HG03135 (cell line): ENCODE measurements around the gene UAP1L1.
A peak's percentile ranks its signal among the peaks of the same experiment; 100 is the strongest.

ENCODE experiments used
- ATAC-seq: cut with Tn5 transposase; IDR thresholded peaks from one replicate; pipeline ENCODE4 v1.9.1; 2021; ENCODE audit warnings: mild to moderate bottlenecking, moderate library complexity; ENCODE audit not compliant: unreplicated experiment

The UAP1L1 gene

DNA sequence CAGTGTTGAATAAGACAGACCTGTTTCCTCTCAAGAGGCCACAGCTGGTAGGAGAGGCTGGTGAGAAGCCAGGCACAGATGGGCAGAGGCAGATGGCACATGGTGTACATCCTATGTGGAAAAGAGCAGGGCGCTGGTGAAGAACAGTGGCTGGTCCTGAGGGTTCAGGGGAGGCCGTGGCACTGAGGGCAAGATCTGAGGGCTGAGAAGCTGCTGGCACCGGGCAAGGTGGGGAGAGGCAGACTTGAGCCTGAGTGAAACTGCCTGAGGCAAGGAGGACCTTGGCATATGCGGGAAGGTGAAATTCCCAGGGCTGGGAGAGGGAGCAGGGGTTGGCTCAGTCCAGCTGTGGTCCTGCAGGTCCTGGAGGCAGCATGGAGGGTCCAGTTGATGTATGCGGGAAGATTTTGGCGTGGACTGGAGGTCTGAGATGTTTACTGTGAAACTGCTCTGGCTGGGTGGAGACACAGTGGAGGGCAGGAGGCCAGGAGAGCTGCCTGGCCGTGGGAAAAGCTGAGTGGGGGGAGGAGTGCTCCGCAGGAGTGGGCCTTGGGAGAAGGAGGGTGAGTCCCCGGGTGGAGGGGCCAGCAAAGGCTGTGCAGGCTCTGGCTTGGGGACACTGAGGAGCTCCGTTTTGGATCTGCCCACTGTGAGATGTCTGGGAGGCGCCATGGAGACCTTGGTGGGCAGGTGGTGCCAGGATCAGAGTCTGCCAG is 12.1 kb downstream of the UAP1L1 start:
- ATAC-seq: no peak

GRCh38 chr9:137095664-137096517 is 18.6 kb downstream of the UAP1L1 start:
- ATAC-seq: peak; percentile 74

DNA sequence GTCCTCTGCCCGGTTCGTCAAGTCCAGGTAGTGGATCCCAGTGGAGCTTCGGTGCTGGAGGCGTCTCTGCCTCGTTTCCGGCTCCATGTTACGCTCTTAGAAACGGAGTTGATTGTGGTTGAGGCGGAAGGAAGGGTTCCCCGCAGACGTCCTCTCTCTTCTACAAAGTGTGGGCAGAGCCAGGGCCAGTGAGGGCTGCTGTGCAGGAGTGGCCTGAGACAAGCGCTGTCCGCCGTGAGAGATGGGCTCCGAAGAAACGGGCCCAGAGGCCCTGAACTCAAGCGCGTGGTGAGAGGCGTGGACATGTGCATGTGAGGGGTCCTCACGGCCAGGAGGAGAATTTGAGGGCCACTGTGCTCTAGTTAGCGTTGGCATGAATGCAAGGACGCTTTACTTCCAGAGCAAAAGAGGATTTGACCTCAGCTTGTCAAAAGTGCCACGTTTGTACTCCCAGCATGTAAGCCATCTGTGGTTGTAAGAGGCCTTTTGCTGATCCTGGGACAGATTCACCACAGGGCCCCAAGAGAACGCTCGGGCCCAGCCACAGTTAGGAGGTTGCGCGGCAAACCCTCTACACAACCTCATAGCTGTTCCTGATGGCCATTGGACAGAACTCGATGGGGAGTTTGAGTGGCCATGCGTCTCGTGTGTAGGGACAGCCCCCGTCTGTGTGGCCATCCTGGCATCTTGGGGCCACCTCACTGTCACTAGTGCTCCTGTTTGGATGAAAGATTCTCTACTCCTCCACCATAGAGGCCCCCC is 19.6 kb downstream of the UAP1L1 start:
- no peak for ATAC-seq

- no peak for ATAC-seq
These were observed 20.6 kb downstream of the UAP1L1 start for GRCh38 chr9:137097761-137098462.

GRCh38 chr9:137099231-137099630 is 21.9 kb downstream of the UAP1L1 start:
- no peak for ATAC-seq

DNA sequence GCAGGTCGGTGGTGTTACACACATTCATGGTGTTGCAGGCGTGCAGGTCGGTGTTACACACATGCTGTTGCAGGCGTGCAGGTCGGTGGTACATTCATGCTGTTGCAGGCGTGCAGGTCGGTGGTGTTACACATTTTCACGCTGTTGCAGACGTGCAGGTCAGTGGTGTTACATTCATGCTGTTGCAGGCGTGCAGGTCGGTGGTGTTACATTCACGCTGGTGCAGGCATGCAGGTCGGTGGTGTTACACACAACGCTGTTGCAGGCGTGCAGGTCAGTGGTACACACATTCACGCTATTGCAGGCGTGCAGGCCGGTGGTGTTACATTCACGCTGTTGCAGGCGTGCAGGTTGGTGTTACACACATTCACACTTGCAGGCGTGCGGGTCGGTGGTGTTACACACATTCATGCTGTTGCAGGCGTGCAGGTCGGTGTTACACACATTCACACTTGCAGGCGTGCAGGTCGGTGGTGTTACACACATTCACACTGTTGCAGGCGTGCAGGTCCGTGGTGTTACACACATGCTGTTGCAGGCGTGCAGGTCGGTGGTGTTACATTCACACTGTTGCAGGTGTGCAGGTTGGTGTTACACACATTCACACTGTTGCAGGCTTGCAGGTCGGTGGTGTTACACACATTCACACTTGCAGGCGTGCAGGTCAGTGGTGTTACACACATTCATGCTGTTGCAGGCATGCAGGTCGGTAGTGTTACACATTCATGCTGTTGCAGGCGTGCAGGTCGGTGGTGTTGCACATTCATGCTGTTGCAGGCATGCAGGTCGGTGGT is 26.1 kb downstream of the UAP1L1 start:
- no peak for ATAC-seq

GRCh38 chr9:137105814-137106661 is 28.7 kb downstream of the UAP1L1 start:
- no peak for ATAC-seq

DNA sequence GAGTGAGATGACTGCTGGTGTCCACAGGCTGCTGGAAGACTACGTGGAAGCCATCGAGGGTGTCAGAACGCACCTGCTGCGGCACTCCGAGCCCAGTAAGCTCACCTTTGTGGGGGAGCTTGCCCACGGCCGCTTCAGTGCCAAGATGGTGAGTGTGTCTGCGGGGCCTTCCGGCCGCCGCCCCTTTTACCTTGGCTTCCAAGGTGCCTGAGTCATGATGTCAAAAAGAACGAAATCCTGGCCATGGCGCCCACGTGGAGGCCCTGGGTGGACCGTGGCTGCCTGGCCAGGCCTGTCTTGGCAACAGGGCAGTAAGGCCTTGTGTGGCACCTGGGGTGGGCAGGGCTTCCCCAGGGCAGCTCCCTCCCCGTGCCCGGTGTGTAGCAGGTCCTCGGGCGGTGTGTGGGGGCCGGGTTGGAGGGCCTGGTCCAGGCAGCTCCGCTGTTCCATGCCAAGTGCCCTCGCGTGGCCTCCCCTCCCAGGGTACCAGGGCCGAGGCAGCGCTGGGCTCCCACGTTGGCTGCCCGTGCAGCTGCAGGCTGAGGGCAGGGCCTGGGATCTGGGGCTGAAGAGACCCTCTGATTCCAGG is 29.4 kb downstream of the UAP1L1 start:
- ATAC-seq: no peak

DNA sequence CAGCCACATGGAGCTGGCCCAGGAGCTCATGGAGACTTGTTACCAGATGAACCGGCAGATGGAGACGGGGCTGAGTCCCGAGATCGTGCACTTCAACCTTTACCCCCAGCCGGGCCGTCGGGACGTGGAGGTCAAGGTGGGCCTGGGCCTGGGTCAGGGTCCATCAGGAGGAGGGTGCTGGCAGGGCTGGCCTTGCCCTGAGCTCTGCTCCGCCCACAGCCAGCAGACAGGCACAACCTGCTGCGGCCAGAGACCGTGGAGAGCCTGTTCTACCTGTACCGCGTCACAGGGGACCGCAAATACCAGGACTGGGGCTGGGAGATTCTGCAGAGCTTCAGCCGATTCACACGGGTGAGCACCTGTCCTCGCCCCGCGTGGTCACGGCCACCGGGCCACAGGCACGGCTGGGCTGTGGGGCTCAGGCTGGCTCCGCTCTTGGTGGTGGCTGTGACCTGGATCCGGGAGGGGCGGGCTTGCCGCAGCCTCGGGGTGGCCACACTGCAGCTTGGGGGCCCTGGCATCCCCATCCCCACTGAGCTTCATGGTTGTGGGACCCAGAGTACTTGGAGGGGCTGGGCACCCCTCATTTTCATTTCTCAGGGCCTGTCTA is 30.1 kb downstream of the UAP1L1 start:
- no peak for ATAC-seq

- no peak for ATAC-seq
These were observed 30.7 kb downstream of the UAP1L1 start for GRCh38 chr9:137107982-137108381.

DNA sequence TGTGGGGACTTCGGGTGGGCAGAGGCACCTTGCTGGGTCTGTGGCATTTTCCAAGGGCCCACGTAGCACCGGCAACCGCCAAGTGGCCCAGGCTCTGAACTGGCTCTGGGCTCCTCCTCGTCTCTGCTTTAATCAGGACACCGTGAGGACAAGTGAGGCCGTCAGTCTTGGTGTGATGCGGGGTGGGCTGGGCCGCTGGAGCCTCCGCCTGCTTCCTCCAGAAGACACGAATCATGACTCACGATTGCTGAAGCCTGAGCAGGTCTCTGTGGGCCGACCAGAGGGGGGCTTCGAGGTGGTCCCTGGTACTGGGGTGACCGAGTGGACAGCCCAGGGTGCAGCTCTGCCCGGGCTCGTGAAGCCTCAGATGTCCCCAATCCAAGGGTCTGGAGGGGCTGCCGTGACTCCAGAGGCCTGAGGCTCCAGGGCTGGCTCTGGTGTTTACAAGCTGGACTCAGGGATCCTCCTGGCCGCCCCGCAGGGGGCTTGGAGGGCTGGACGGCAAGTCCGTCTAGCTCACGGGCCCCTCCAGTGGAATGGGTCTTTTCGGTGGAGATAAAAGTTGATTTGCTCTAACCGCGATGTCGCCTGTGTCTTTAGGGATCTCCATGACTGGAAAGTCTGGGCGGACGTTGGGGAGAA is 31.4 kb downstream of the UAP1L1 start:
- ATAC-seq: no peak

- no peak for ATAC-seq
These were observed 32.2 kb downstream of the UAP1L1 start for GRCh38 chr9:137109250-137110146.

DNA sequence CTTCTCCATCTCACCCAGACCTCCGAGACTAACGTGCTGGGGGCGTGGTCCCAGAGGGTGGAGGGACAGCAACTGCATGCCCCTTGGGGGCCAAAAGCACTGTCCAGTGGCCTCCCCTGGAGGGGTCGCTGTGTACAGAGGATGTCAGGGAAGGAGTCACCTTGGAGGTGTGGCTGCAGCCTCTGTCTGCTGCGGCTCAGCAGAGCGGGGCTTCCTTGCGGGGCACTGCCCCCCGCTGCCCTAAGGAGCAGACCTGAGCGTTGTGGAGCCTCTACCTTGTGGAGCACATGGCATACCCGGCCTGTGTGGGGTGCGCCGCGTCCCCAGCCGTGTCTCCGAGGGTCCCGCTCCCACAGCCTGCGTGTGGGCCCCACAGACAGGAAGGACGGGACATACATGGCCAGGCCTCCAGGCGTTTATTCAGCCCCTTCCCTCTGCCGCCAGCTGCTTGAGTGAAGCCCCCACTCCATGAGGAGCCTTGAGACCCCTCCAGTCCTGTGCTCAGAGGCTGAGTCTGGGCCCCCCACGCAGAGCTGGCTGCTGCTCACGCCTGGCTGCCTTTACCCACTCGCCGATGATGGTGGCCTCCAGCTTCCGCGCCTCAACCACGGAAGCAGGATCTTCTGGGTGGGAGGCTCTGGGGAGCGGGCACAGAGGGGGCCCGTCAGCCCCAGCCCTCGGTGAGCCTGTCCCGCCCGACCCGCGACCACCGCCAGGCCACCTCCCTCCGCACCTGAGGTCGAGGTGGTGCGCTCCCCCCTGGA is 33.0 kb downstream of the UAP1L1 start:
- ATAC-seq: no peak

DNA sequence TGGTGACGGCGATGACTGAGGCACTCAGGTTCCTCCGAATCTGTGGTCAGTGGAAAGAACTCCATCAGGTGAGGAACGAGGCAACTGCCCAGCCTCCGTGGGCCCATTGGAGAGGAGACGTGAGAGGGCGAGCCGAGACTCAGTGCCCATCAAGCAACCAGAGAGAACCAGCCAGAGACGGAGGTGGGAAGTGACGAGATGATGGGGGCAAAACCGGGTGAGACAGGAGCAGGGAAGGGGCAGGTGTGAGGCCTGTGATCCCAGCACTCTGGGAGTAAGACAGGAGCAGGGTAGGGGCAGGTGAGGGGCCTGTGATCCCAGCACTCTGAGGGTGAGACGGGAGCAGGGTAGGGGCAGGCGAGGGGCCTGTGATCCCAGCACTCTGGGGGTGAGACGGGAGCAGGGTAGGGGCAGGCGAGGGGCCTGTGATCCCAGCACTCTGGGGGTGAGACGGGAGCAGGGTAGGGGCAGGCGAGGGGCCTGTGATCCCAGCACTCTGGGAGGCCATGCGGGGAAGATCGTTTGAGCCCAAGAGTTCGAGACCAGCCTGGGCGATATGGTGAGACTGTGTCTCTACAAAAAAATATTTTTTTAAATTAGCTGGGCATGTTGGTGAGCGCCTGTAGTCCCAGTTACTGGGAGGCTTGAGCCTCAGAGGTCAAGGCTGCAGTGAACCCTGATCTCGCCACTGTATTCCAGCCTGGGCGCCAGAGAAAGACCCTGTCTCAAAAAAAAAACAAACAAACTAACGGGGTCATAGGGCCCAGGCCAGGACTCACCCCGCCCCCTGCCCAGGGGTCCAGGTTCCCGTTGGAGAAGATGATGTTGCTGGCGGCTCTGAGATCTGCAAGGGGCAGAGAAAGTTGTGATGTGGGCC is 33.8 kb downstream of the UAP1L1 start:
- ATAC-seq: no peak
